Measurements from ENCODE around the gene ENPP4.

DNA sequence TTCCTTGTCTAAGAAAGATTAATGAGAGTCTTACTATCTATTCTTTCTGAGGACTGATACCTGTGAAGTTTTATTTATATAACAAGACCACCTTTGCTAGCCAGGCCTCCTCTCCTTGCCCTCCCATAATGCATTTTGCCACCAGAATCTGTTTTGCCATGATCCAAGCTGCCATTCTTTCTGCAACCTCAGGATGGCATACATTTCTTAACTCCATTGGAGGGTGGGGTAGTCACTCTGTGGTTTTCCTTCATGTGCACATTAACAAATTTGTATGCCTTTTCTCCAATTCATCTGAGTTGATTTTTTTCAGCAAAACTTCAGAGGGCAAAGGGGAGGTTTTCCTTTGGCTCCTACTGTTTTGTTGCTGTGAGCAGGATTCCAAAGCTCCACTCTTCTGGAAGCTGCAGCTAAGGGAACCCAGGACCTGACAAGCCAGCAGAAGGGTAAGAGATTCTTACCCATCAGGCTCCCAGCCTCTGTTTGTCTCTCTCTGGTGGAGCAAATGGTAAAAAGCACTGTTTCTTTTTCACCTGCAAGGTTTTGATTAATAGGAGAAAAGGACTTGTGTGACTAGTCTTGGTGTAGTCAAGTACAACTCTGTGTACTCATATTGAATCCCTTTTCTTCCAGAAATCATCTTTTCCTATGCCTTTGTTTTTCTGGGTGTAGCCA lies 26.2 kb upstream of the ENPP4 start:
- TF ChIP-seq CTCF (IDR thresholded peaks at IDR 0.05; ENCODE audit: low read depth, low read length, poor library complexity, severe bottlenecking) = no peak
- no peak for TF ChIP-seq EZH2phosphoT487 (IDR thresholded peaks at IDR 0.05; ENCODE audit: borderline replicate concordance, low read length)

Data from DOHH2 (cell line).